ENCODE measurements around the gene PHLPP1. TPM values are rescaled to one million over a fixed set of nuclear protein-coding genes. Genes with fewer than 3 reads are reported as not detected.

Gene PHLPP1
- total RNA-seq, 1 experiment from 2014 or later, result 14.1 TPM

- Histone ChIP-seq H3K4me1 (ENCODE audit: insufficient read depth, low read length) (peaks cover 15% of the 10 kb centered on the region; the same call in 1 of the 2 replicates), H3K4me3 (ENCODE audit: low read length) (no peak overlapping the region), H3K4me2 (ENCODE audit: low read length) (no peak overlapping the region), H3K27ac (ENCODE audit: low read length) (no peak overlapping the region), H3K9ac (ENCODE audit: low read length) (no peak overlapping the region), H3K36me3 (ENCODE audit: low read depth, low read length) (no peaks in the 10 kb centered on the region), H2AFZ (ENCODE audit: low read length) (no peak overlapping the region), H3K9me2 (replicated peaks; ENCODE audit: low read length) (no peaks in the 10 kb centered on the region), H3K27me3 (ENCODE audit: low read length) (no peaks in the 10 kb centered on the region), H4K20me1 (ENCODE audit: low read length) (peaks cover 51% of the 10 kb centered on the region), H3K79me2 (ENCODE audit: low read length) (peaks cover 94% of the 10 kb centered on the region), H3F3A (ENCODE audit: low read length, unreplicated experiment) (no peaks in the 10 kb centered on the region), H3K9me3 (ENCODE audit: low read length) (no peaks in the 10 kb centered on the region)
- intact Hi-C loops (cut with micrococcal nuclease), result no loop called here
- no peak for DNase-seq
- ChIA-PET CTCF (interaction anchor here (0.7 kb wide), 1 partner anchor 261 kb away, joined by 3 read pairs; no protein-coding TSS in a partner anchor), POLR2A (ENCODE audit: unreplicated experiment) (no interaction called here)
- TF ChIP-seq EZH2phosphoT487 (IDR thresholded peaks at IDR 0.05; ENCODE audit: borderline replicate concordance, low read length), result no peak
- TF ChIP-seq EZH2 (IDR thresholded peaks at IDR 0.05; ENCODE audit: low read length, unreplicated experiment), result no peak
- TF ChIP-seq, protein P1, sequence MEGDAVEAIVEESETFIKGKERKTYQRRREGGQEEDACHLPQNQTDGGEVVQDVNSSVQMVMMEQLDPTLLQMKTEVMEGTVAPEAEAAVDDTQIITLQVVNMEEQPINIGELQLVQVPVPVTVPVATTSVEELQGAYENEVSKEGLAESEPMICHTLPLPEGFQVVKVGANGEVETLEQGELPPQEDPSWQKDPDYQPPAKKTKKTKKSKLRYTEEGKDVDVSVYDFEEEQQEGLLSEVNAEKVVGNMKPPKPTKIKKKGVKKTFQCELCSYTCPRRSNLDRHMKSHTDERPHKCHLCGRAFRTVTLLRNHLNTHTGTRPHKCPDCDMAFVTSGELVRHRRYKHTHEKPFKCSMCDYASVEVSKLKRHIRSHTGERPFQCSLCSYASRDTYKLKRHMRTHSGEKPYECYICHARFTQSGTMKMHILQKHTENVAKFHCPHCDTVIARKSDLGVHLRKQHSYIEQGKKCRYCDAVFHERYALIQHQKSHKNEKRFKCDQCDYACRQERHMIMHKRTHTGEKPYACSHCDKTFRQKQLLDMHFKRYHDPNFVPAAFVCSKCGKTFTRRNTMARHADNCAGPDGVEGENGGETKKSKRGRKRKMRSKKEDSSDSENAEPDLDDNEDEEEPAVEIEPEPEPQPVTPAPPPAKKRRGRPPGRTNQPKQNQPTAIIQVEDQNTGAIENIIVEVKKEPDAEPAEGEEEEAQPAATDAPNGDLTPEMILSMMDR (conservative IDR thresholded peaks at IDR 0.05; ENCODE audit: low read depth, low read length), result no peak
- no peak for ATAC-seq
- BruUV-seq (replicated peaks), result no TSS peak
These were observed 5.6 kb downstream of the PHLPP1 start for GRCh38 chr18:62720766-62721613.

- no TSS peak for BruUV-seq (replicated peaks)
- intact Hi-C loops (cut with micrococcal nuclease), result no loop called here
- H3K4me2 ChIP-seq (ENCODE audit: low read length), result no peak overlapping the region
- ChIA-PET CTCF (no interaction called here), POLR2A (ENCODE audit: unreplicated experiment) (no interaction called here)
- H3K4me3 ChIP-seq (ENCODE audit: low read length), result no peak overlapping the region
- TF ChIP-seq, protein P1 (conservative IDR thresholded peaks at IDR 0.05; ENCODE audit: low read depth, low read length), result no peak
- TF ChIP-seq EZH2phosphoT487 (IDR thresholded peaks at IDR 0.05; ENCODE audit: borderline replicate concordance, low read length) (no peak), EZH2 (IDR thresholded peaks at IDR 0.05; ENCODE audit: low read length, unreplicated experiment) (no peak)
- no peak overlapping the region for H2AFZ ChIP-seq (ENCODE audit: low read length)
- no peak overlapping the region for H3K9ac ChIP-seq (ENCODE audit: low read length)
- H3K36me3 ChIP-seq (ENCODE audit: low read depth, low read length), result no peaks in the 10 kb centered on the region
- no peaks in the 10 kb centered on the region for H3F3A ChIP-seq (ENCODE audit: low read length, unreplicated experiment)
- H3K9me2 ChIP-seq (replicated peaks; ENCODE audit: low read length), result no peaks in the 10 kb centered on the region
- H3K27me3 ChIP-seq (ENCODE audit: low read length), result no peaks in the 10 kb centered on the region
- H3K79me2 ChIP-seq (ENCODE audit: low read length), result peaks cover 92% of the 10 kb centered on the region
- H4K20me1 ChIP-seq (ENCODE audit: low read length), result peaks cover 51% of the 10 kb centered on the region
- H3K4me1 ChIP-seq (ENCODE audit: insufficient read depth, low read length), result peaks cover 15% of the 10 kb centered on the region; the same call in 1 of the 2 replicates
- no peak for DNase-seq
- ATAC-seq, result no peak
- H3K9me3 ChIP-seq (ENCODE audit: low read length), result no peaks in the 10 kb centered on the region
- H3K27ac ChIP-seq (ENCODE audit: low read length), result no peak overlapping the region
These were observed 6.8 kb downstream of the PHLPP1 start for GRCh38 chr18:62721839-62722795.

Data from PC-3 (cell line).